Measurements from ENCODE around the gene TRIM26. TPM values are rescaled to one million over a fixed set of nuclear protein-coding genes. Genes with fewer than 3 reads are reported as not detected.

The TRIM26 gene
- total and polyA plus RNA-seq, 2 donors (not counting 3 experiments of a cell fraction or from before 2014, with no cell fraction given), result 30.4 to 34.5 TPM

DNA sequence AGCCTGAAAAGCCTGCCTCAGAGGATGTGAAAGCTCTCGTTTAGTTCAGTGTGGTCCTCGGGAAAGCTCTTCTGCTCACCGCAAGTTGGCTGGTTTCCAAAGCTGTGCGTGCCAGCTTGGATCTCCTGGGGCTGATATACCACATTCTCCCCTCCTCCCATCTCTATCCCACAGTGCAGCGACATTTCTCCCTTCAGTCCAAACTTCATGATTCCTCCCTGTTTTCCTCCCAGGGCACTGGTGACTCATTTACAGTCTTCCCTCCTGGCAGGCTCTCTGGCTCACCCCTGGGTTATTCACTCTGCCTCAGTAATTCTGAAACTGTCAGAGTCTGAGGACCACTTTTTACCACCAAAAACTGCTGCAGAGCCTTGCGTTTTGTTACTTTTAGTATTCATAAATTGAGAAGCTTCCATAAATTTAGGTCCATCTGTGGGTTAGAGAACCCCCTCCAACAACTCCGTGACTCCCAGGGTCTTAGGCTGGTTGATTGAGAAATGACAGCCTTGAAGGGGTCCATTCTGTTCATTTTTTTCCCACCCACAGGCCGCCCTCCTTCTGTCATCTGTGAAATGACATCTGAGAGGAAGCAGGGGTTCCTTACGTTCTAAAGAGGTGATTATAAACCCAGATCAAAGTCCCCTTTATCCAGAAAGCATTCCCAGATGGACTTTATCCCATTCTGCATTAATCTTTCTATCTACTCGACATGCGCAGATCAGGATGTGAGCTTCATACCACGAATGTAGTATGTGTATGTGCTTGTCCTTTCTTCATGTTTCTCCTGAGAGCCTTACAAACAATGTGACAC lies 58.3 kb downstream of the TRIM26 start:
- no peaks in the 10 kb centered on the region for H3K79me2 ChIP-seq (ENCODE audit: control insufficient read depth, insufficient read depth, low read length)
- POLR2A ChIA-PET, result no interaction called here
- H3K4me3 ChIP-seq (replicated peaks in 1 of 3; ENCODE audit: insufficient read depth in 1 of 3, low read depth in 1 of 3, low read length in 3 of 3), result no peak overlapping the region
- H3K4me2 ChIP-seq (ENCODE audit: insufficient read depth, low read length), result no peak overlapping the region
- dilution Hi-C loops (cut with MboI; ENCODE audit: extremely low pct_ligation_motif_present, low sequenced_read_pairs) (no loop called here), intact Hi-C loops (cut with micrococcal nuclease) (no loop called here)
- H2AFZ ChIP-seq (ENCODE audit: low read depth, low read length), result no peak overlapping the region
- TF ChIP-seq MYC (IDR thresholded peaks at IDR 0.05; ENCODE audit: low read depth, low read length), result no peak
- peak; percentile 61 for TF ChIP-seq FOS (IDR thresholded peaks at IDR 0.05; ENCODE audit: borderline replicate concordance, insufficient read depth, low read length)
- BruUV-seq (replicated peaks), result no TSS peak
- H3K27ac ChIP-seq (ENCODE audit: insufficient read depth, low read depth, low read length), result no peak overlapping the region
- CTCF ChIA-PET, result interaction anchor here (1.3 kb wide), 1 partner anchor 24 kb away, joined by 7 read pairs; no protein-coding TSS in a partner anchor
- H3K9me3 ChIP-seq (replicated peaks; ENCODE audit: control insufficient read depth, insufficient read depth, low read length), result no peaks in the 10 kb centered on the region
- H3K27me3 ChIP-seq (ENCODE audit: control insufficient read depth in 2 of 2, insufficient read depth in 2 of 2, low read length in 2 of 2), result peaks cover 0 to 10% of the 10 kb centered on the region in 2 experiments
- no peak overlapping the region for H3K9ac ChIP-seq (replicated peaks; ENCODE audit: extremely low read depth, insufficient read depth, low read length)
- H4K20me1 ChIP-seq (replicated peaks; ENCODE audit: control insufficient read depth, extremely low read depth, insufficient read depth, low read length), result no peaks in the 10 kb centered on the region
- no peaks in the 10 kb centered on the region for H3K36me3 ChIP-seq (ENCODE audit: control insufficient read depth in 2 of 2, extremely low read depth in 1 of 2, insufficient read depth in 2 of 2, low read length in 2 of 2)
- DNase-seq (ENCODE audit: low read depth, low spot score) (peak; percentile 21), FAIRE-seq (no peak)
- peaks cover 8% of the 10 kb centered on the region for H3K4me1 ChIP-seq (ENCODE audit: control insufficient read depth, extremely low read depth, insufficient read depth, low read length)
- no peaks in the 10 kb centered on the region for H3K9me1 ChIP-seq (replicated peaks; ENCODE audit: control insufficient read depth, extremely low read depth, insufficient read depth, low read length)

DNA sequence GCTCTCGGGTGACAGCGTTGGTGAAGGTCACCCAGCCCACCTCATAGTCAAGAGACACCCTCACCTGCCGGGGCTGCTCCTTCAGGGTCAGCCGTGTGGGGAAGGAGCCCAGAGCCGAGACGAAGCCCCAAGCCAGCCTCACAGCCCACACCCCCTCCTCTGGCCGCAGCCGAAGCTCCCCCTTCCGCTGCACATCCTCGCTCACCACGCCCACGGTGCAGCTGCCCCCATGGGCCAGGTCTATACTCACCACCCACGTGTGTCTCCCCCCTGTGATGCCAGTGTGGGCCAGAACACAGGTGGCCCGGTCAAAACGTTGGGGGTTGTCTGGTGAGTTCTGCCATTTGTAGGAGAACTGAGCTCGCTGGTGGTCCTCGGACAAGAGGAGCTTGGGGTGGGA lies 59.1 kb downstream of the TRIM26 start:
- no peaks in the 10 kb centered on the region for H3K9me3 ChIP-seq (replicated peaks; ENCODE audit: control insufficient read depth, insufficient read depth, low read length)
- no TSS peak for BruUV-seq (replicated peaks)
- H3K4me3 ChIP-seq (replicated peaks in 1 of 3; ENCODE audit: insufficient read depth in 1 of 3, low read depth in 1 of 3, low read length in 3 of 3), result no peak overlapping the region
- H3K27ac ChIP-seq (ENCODE audit: insufficient read depth, low read depth, low read length), result no peak overlapping the region
- H3K4me1 ChIP-seq (ENCODE audit: control insufficient read depth, extremely low read depth, insufficient read depth, low read length), result peaks cover 8% of the 10 kb centered on the region
- TF ChIP-seq POLR2A (IDR thresholded peaks at IDR 0.05; ENCODE audit: low read depth, low read length) (no peak), JUN (IDR thresholded peaks at IDR 0.05; ENCODE audit: borderline replicate concordance, insufficient read depth, insufficient read length, low read depth) (no peak), POLR2AphosphoS5 (IDR thresholded peaks at IDR 0.05; ENCODE audit: insufficient read depth, low read depth, low read length) (no peak), EZH2 (IDR thresholded peaks at IDR 0.05; ENCODE audit: borderline replicate concordance, low read depth, low read length, severe bottlenecking) (no peak), MYC (IDR thresholded peaks at IDR 0.05; ENCODE audit: low read depth, low read length) (no peak), FOS (IDR thresholded peaks at IDR 0.05; ENCODE audit: borderline replicate concordance, insufficient read depth, low read length) (no peak), GATA2 (IDR thresholded peaks at IDR 0.05; ENCODE audit: insufficient read depth, insufficient read length, low read depth, low read length) (no peak)
- TF ChIP-seq, protein P1, sequence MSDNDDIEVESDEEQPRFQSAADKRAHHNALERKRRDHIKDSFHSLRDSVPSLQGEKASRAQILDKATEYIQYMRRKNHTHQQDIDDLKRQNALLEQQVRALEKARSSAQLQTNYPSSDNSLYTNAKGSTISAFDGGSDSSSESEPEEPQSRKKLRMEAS (IDR thresholded peaks at IDR 0.05; ENCODE audit: insufficient read depth, insufficient read length), result no peak
- TF ChIP-seq, protein P2, sequence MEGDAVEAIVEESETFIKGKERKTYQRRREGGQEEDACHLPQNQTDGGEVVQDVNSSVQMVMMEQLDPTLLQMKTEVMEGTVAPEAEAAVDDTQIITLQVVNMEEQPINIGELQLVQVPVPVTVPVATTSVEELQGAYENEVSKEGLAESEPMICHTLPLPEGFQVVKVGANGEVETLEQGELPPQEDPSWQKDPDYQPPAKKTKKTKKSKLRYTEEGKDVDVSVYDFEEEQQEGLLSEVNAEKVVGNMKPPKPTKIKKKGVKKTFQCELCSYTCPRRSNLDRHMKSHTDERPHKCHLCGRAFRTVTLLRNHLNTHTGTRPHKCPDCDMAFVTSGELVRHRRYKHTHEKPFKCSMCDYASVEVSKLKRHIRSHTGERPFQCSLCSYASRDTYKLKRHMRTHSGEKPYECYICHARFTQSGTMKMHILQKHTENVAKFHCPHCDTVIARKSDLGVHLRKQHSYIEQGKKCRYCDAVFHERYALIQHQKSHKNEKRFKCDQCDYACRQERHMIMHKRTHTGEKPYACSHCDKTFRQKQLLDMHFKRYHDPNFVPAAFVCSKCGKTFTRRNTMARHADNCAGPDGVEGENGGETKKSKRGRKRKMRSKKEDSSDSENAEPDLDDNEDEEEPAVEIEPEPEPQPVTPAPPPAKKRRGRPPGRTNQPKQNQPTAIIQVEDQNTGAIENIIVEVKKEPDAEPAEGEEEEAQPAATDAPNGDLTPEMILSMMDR (IDR thresholded peaks at IDR 0.05; ENCODE audit: extremely low read depth in 1 of 2, insufficient read depth in 1 of 2, low read depth in 1 of 2, low read length in 2 of 2), result no peak
- ChIA-PET POLR2A (no interaction called here), CTCF (interaction anchor here (1.3 kb wide), 1 partner anchor 23 kb away, joined by 7 read pairs; no protein-coding TSS in a partner anchor)
- no peak overlapping the region for H2AFZ ChIP-seq (ENCODE audit: low read depth, low read length)
- no peaks in the 10 kb centered on the region for H3K36me3 ChIP-seq (ENCODE audit: control insufficient read depth in 2 of 2, extremely low read depth in 1 of 2, insufficient read depth in 2 of 2, low read length in 2 of 2)
- no peak for DNase-seq (ENCODE audit: low read depth, low spot score)
- FAIRE-seq, result no peak
- dilution Hi-C loops (cut with MboI; ENCODE audit: extremely low pct_ligation_motif_present, low sequenced_read_pairs) (no loop called here), intact Hi-C loops (cut with micrococcal nuclease) (no loop called here)
- no peak overlapping the region for H3K9ac ChIP-seq (replicated peaks; ENCODE audit: extremely low read depth, insufficient read depth, low read length)
- H3K9me1 ChIP-seq (replicated peaks; ENCODE audit: control insufficient read depth, extremely low read depth, insufficient read depth, low read length), result no peaks in the 10 kb centered on the region
- peaks cover 0 to 6% of the 10 kb centered on the region in 2 experiments for H3K27me3 ChIP-seq (ENCODE audit: control insufficient read depth in 2 of 2, insufficient read depth in 2 of 2, low read length in 2 of 2)
- no peaks in the 10 kb centered on the region for H3K79me2 ChIP-seq (ENCODE audit: control insufficient read depth, insufficient read depth, low read length)
- no peaks in the 10 kb centered on the region for H4K20me1 ChIP-seq (replicated peaks; ENCODE audit: control insufficient read depth, extremely low read depth, insufficient read depth, low read length)
- no peak overlapping the region for H3K4me2 ChIP-seq (ENCODE audit: insufficient read depth, low read length)
